OCI-LY3 (cell line): ENCODE measurements around the gene CCDC159.

Experiments
- CTCF ChIP-seq: fragments of 200-600, 300-600 bp; sonication (generic); IDR thresholded peaks from 2 replicates; pipeline ENCODE4 v1.5.1; 2014; ENCODE audit warnings: antibody characterized with exemption, low read length, low read depth
- EZH2phosphoT487 ChIP-seq: fragments of 200-600 bp; shearing (Covaris generic); IDR thresholded peaks from 2 replicates; pipeline ENCODE4 v1.6.1; 2018; ENCODE audit warnings: antibody characterized with exemption, mixed run types, low read depth

- TF ChIP-seq EZH2phosphoT487: no peak
- TF ChIP-seq CTCF: no peak
These were observed 14.8 kb upstream of the CCDC159 start for GRCh38 chr19:11331502-11331901.
